Activated CD8-positive, alpha-beta memory T cell treated with anti-CD3 and anti-CD28 coated beads, Interleukin-2, amount 50 U/mL, for 24 hours (primary cell): ENCODE measurements around the gene RPS27A.
A peak's percentile ranks its signal among the peaks of the same experiment; 100 is the strongest.
"Not testable (repeated sequence)": the region's sequence is repeated elsewhere in the genome, so short reads cannot be mapped to it uniquely, and the experiment has no call there.

Experiments
- DNase-seq: peaks from one replicate; pipeline ENCODE4 v3.0.0-alpha.2; 2020; ENCODE audit errors: extremely low read depth

The RPS27A gene

DNA sequence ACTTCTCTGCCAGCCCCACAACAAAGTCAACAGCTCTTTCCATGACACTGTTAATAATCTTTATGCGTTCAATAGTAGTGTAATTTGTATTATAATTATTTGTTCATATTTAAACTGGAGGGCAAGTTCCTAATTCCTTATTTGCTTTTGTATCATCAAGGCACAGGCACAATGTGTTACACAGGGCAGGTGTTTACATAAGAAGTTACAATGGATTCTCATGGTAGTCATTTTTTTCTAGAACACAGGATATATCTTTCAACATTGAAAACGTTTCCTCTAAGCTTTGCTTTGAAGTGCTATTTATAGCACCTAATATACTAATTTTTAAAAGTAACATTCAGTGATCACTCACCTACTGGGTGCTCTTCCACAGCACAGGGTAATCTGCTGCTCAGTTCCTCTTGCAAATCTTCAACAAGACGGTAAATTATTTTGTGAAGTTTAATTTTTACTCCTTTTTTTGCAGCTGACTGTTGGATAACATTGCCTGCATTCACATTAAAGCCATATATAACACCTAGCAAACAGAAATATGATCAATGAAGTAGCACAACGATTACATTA is 7.3 kb downstream of the RPS27A start:
- no peak for DNase-seq

DNA sequence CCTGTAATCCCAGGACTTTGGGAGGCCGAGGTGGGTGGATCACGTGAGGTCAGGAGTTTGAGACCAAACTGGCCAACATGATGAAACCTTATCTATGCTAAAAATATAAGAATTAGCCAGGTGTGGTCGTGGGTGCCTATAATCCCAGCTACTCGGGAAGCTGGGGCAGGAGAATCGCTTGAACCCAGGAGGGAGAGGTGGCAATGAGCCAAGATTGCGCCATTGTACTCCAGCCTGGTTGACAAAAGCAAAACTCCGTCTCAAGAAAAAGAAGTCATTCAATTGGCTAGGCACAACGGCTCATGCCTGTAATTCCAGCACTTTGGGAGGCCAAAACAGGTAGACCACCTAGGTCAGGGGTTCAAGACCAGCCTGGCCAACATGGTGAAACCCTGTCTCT is 9.1 kb downstream of the RPS27A start:
- not testable (repeated sequence) for DNase-seq

DNA sequence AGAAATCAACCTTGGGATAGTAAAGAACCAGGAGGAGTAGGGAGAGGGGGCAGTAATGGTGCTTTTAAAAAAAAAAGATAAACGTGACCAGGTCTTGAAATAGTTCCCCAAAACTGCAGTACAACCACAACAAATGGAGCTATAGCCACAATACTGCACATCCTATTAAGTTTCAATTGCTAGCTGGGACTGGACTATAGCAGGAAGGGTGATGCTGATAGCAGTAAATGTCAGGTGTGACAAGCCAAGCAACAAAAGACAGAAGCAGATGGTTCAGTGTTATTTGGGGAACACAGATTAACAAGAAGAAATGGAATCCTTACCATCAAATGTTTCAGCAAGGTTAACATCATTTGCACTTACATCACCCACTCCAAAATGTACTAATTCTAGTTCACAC is 10.1 kb downstream of the RPS27A start:
- no peak for DNase-seq

DNA sequence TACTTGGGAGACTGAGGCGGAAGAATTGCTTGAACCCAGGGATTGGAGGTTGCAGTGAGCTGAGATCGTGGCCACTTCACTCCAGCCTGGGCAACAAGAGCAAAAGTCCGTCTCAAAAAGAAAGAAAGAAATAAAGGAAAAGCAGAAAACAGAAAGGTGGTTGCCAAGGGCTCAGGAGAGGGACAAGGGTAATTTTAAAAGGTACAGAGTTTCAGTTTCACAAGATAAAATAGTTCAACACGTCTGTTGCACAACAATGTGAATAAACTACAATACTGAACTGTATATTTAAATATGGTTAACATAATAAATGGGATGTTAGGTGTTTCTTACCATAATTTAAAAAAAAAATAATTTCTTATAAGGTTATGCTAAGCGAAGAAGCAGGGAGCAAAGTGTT is 12.9 kb downstream of the RPS27A start:
- DNase-seq = no peak

DNA sequence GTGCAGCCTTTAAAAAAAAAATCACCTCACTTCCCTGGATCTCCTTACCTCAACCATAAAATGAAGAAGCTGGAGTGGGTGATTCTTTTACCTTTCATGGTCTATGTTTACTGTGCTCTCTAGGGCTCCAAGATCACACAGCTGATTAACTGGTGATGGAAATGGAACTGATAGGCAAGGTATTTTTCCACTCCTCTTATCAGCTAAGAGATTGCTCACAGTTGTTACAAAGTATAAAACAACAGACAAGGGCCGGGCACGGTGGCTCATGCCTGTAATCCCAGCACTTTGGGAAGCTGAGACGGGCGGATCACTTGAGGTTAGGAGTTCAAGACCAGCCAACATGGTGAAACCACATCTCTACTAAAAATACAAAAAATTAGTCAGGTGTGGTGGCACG is 14.5 kb downstream of the RPS27A start:
- no peak for DNase-seq

DNA sequence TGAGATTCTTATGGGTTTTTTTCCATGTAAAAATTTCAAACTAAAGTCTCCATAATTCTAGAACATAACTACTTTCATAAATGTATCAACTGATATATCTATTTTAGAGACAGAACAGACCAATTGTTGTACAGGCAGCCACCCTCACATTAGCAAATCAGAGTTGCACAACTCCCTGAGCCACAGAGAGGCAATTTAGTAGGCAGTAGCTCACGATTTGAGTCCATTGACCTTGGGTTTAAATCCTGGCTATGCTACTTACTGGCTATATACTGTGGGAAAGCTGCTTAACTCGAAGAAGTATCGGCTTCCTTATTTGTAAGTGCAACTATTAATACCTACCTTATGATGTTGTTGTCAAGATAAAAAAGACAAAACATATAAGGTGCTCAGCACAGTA is 20.3 kb downstream of the RPS27A start:
- DNase-seq = no peak

DNA sequence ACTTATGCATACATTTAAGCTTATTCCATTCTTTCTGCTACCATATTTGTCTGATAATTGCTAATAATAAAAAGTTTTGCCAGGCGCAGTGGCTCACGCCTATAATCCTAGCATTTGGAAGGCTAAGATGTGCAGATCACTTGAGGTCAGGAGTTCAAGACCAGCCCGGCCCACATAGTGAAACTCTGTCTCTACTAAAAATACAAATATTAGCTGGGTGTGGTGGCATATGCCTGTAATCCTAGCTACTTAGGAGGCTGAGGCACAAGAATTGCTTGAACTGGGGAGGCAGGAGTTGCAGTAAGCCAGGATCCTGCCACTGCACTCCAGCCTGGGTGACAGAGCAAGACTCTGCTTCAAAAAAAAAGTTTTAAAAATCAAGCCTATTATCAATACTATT is 27.1 kb downstream of the RPS27A start:
- DNase-seq = not testable (repeated sequence)

DNA sequence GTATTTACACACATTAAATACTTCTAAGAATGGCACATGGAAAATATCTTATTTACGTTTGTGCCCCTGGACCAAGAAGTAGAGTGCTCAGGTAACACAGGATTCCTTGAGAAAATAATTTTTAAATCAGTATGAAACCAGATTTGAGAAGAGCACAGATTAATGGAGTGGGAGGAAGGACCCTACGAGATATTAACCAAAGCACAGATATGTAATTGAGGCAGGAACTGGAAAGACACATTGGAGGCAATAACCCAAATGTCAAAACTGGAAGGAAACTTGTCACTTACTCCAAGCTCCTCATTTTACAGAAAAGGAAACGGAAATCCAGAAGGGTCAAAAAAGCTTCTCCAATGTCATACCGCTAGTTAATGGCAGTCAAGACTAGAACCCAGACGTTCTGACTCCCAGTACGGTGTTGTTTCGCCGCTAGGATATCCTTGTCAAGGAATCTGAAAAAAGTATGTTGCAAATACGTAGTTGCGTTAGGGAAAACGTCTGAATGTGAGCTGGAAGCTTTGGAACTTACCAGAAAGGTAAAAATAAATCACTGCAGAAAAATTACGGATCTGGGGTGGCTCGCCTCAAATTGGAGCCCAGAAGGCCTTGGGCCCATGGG is 35.9 kb downstream of the RPS27A start:
- no peak for DNase-seq

DNA sequence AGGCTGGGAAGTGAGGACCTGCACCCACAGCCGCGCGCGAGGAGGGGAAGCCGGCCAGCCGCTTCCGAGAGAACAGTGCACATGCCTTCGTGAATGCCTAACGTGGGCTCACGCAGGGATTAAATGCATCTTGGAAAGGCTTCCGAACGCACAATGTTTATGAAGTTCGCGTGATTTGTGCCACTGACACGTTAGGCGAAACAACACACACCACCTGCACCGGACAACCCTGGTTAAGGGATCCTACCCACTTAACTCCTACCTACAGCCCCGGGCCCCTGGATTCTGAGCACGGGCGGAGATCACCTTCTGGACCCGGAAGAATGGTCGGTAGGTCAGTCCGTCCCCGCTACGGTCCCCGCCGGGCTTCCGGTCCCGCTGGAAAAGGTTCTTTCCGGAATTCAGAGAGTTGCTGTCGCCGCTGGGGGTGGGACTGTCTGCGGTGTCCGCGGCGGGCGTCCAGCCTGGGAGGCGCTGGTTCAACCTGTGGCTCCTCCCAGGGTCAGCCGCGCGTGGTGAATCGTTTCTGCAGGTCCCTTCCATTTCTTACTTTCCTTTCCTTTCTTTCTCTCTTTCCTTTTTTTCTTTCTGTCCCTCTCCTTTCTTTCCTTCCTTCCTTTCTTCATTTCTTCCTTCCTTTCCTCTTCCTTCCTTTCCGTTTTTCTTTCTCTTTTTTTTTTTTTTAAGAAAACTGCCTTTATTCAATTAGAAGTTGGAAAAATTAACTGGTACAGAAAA is 36.6 kb downstream of the RPS27A start, which contains the start of gene MTIF2:
TSS of gene MTIF2 (minus strand) at position 325 of the 738 bp plus-strand sequence. CDS start 5,373 bp downstream, outside the sequence.
- DNase-seq = peak; percentile 87

DNA sequence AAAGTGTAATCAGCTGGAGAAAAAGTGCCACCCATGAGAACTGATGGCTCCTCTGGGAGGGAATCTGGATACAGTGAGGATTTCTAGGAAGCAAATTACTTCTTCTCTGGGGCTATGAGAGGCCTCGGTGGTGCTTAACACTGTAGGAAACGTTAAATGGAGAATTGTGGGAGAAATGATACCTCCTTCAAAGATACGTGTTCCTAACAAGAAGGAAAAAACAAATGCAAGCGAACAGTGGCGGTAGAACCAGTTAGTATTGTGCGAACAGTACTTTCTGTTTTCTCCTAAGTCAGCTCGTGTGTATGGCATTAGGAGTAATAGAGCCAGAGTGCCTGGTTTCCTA is 37.1 kb downstream of the RPS27A start:
- no peak for DNase-seq

DNA sequence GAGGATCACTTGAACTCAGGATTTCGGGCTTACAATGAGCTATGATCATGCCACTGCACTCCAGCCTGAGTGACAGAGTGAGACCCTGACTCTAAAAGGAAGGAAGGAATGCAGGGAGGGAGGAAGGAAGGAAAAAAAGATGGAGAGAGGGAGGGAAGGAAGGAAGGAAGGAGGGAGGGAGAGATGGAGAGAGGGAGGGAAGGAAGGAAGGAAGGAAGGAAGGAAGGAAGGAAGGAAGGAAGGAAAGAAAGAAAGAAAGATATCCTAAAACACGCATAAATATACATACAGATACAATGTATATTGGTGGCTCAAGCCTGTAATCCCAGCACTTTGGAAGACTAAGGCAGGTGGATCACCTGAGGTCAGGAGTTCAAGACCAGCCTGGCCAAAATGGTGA is 41.9 kb downstream of the RPS27A start:
- DNase-seq = not testable (repeated sequence)

DNA sequence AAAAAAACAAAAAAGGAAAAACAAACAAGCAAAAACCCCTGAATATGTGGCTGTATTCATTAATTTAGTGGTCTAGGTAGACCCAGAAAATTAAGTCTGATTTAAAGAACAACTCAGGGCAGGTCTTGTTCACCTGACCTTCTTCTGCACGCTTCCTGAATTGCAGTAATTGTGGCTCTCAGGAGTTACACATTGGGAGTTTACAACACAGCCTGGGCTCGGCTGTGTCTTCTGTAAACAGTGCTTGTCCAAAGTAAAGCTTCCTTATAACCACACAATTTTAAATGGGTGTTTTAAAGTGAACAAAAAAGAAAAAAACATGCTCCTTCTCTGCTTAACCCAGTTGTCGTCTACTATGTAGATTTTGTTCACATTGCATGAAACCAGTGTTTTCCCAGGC is 44.8 kb downstream of the RPS27A start:
- DNase-seq = no peak

DNA sequence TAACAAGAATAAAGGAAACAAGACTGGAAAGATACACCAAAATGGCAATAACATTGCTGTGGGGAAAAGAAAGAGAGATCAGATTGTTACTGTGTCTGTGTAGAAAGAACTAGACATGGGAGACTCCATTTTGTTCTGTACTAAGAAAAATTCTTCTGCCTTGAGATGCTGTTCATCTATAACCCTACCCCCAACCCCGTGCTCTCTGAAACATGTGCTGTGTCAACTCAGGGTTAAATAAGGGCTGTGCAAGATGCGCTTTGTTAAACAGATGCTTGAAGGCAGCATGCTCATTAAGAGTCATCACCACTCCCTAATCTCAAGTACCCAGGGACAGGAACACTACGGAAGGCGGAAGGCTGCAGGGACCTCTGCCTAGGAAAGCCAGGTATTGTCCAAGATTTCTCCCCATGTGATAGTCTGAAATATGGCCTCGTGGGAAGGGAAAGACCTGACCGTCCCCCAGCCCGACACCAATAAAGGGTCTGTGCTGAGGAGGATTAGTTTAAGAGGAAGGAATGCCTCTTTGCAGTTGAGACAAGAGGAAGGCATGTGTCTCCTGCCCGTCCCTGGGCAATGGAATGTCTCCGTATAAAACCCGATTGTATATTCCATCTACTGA is 46.8 kb downstream of the RPS27A start:
- DNase-seq = not testable (repeated sequence)

DNA sequence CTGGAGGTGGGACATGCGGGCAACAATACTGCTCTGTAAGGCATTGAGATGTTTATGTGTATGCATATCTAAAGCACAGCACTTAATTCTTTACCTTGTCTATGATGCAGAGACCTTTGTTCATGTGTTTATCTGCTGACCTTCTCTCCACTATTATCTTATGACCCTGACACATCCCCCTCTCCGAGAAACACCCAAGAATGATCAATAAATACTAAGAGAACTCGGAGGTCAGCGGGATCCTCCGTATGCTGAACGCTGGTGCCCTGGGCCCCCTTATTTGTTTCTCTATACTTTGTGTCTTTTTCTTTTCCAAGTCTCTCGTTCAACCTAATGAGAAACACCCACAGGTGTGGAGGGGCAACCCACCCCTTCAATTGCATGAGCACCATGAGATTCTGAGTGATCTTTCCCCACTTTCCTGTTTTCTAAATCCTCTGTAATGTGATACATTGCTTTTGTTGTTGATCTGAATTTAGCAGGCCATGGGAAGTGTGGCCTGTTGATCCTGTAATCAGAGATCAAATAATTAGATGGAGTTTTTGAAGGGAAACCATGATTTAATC is 47.5 kb downstream of the RPS27A start:
- not testable (repeated sequence) for DNase-seq

DNA sequence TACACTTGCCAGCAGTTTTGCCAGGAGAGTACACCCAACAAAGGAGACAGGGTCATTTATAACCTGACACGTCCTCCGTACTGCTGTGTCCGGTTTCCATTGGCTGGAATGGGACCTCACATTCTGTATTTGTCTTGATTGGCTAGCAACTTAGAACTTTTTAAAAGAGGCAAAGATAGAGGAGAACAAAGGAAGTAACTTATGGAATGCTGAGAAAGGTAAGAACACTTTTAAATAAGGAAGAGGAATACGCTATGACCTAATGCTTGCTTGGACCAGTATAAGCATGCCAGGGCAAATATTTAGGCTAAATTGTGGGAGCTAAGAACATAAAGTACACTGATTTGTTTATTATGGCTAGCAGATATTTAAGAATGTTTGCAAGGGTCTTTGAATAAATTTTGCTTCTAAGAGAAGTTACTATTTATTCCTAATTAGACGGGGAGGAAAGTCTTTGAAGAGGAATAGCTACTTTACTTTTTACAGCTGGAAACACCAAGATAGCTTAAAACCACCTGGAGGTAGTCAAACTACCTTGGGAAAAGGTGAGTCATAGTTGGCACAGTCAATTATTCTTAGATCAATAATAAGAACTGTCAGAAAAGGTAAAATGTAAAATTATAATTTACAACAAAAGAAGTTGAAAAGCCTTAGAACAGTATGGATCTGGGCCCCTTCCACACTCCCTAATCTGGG is 48.5 kb downstream of the RPS27A start:
- not testable (repeated sequence) for DNase-seq

DNA sequence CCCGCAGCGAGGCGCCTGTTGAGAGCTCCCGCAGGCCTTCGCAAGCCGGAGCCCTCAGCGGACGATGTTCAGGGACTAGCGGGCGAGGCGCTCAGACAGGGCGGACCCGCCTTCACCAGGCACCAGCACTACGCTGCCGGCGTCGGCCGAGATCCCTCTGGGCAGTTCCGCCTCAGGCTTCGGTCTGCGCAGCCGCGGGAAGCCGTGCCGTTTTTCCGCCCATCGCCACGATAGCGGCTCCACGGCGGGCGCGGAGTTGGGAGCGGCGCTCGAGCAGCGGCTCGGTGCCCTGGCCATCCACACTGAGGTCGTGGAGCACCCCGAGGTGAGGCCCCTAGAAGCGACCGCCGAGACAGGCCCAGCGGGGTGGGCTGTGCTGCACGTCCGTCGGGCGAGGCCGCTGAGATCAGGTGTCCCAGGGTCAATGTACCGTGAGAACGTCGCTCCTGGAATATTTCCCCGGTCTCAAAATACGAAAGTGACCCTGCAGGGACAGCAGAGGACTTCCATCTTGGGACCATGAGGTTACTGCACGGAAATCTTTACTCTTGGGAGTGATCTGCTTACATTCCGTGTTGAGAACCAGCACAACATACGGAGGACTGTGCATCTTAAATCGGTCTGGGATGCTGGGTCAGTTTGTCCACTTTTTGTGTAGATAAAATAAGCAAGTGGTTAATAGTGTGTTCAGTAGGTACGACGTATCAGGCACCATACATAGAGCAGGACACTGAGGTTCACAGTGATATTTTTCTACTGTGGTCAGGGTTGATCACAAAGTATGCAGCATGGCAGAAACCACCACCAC is 49.8 kb downstream of the RPS27A start:
- DNase-seq = peak; percentile 74

DNA sequence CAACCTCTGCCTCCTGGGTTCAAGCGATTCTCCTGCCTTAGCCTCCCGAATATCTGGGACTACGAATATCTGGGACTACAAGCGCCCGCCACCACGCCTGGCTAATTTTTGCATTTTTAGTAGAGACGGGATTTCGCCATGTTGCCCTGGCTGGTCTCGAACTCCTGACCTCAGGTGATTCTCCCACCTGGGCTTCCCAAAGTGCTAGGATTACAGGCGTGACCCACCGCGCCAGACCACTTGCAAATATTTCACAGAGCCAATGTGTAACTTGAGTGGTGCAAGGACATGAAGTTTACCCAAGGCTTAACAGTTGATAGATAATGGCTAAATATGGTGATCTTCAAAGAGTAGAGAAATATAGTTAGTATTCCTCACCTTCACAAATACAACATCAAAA is 50.6 kb downstream of the RPS27A start:
- no peak for DNase-seq
